CD4-positive, alpha-beta T cell treated with Interleukin-15 for 1 hour (primary cell): ENCODE measurements around the gene ANKRD6.
"Not testable (repeated sequence)": the region's sequence is repeated elsewhere in the genome, so short reads cannot be mapped to it uniquely, and the experiment has no call there.

ENCODE experiments used
- DNase-seq: peaks from one replicate; pipeline ENCODE4 v3.0.0-alpha.2; 2020

ANKRD6 gene

DNA sequence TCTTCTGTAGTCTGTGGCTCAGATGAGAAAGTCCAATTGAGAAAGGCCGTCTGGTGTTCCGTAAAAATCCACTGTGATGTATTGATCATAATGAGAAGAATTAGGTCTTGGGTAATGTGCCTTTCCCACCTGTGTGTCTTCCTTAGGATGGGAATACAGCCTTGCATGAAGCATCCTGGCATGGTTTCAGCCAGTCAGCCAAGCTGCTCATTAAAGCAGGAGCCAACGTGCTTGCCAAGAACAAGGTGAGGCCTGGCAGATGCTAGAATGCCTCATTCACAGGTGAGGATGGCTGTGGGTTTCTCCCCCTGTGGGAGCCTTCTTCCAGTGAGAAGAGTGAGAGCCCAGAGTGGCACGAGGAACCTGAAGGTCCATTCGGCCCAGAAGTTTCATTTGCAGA lies 172.9 kb downstream of the ANKRD6 start:
- no peak for DNase-seq

DNA sequence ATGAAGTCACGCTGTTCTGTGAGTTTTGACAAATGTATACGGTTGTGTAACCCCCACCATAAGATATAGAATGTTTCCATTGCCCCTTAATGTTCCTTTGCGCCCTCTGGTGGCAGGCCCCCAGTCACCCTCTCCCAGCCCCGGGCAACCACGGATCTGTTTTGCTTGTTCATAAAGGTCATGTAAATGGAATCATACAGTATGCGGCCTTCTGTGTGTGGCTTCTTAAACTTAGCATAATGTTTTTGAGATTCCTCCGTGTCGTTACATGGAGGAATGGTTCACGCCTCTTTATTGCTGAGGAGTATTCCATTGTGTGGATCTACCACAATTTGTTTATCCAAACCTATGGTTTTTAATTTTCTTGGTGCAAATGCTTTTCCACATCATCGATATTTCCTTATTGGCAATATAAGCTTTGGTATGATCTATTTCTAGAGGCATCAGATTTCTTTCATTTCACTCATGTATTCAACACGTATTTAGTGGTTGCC lies 177.2 kb downstream of the ANKRD6 start:
- peak; percentile 71 for DNase-seq

DNA sequence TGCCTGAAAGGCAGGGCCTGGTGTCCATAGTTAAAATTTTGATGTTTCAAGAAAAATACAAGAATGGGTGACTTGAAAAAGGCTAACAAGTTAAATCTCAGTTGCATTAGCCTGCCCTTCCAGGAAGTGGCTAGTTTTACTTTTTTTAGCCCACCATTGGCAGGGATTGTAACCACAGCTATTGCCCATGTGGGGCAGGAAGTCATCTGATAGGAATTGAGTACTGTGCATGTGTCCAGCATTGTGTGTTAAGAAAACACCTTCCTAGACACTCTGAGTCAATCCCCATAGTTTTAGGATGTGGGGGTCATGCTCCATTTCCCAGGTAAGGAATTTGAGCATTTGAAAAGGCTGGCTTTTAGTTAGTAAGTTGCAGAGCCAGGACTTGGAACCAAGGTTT lies 178.7 kb downstream of the ANKRD6 start:
- no peak for DNase-seq

DNA sequence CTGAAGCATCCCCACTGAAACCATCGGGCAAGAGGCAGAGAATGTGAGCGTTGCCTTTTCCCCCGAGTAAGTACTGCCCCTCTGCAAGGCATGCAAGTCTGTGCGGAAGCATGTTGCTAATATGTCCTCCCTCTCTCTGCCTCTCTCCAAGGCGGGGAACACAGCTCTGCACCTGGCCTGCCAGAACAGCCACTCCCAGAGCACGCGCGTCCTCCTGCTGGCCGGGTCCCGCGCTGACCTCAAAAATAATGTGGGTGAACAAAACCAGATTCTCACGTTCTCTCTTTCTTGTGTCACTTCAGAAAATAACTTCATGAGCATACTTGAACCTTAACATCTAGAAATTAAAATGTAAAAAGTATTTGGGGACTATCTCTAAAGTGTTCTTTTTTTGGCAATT lies 179.2 kb downstream of the ANKRD6 start:
- DNase-seq: no peak

DNA sequence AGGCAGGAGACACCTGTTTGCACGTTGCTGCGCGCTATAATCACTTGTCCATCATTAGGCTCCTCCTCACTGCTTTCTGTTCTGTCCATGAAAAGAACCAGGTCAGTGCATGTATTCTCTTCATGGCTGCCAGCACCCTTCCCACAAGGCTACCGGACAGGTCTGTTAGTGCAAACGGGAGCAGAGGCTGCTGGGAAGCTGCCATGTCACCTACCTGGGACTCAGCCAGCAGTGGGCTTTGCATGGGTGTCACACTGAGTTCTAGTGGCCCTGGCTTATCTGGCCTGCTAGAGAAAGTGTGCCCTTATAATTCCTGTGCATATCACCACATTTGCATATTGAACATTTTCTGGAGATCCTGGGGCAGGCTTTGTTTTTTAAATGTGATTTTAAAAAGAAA lies 180.8 kb downstream of the ANKRD6 start:
- DNase-seq: no peak

DNA sequence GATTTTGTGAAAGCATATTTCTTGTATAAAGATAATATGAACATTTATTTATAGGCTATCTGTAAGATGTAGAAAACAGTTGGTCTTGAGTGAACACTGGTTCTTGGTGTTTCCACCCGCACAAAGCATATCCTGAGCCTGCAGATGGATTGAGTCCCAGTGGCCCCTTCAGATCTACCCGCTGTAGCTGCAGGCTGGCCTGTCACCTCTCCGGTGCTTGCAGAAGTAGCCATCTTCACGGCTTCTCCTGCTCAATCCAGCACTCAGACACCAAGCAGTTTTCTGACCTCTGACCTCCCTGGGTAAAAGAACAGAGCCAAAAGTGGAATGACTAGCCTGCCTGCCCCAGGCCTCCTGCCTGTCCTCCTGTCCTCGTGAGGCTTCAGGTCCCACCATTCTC lies 182.9 kb downstream of the ANKRD6 start:
- no peak for DNase-seq

DNA sequence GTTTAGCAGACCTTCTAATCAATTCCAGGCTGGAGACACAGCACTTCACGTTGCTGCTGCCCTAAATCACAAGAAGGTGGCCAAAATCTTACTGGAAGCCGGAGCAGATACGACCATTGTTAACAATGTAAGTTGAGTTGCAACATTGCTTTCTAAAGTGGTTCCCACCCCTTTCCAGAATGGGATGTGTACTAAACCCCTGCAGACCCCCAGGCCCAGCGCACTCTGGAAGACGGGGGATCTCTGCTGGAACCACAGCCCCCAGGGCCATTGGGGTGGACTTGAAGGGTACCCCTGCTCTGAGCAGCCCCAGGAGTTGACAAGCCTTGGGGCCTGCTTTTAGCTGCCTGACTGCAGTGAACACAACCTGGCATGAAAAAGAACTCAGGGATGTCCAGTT lies 183.6 kb downstream of the ANKRD6 start:
- DNase-seq: no peak

DNA sequence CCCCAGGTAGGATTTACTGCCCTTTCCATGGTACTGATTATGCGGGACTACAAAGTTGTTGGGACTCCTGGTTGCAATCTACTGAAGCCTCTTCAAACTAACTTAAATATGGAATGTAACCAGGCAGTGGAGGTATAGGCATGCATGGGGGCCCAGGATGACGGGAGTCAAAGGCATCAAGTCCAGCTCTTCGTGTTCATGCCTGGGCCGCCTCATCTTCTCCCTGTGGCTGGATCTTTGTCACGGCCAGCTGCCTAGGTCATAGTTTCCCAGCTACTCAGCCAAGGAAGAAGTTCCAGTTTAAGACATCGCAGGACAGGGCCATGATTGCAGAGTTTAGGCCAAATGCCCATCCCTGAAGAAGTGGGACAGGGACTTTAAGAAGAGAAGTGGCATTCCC lies 185.1 kb downstream of the ANKRD6 start:
- no peak for DNase-seq

DNA sequence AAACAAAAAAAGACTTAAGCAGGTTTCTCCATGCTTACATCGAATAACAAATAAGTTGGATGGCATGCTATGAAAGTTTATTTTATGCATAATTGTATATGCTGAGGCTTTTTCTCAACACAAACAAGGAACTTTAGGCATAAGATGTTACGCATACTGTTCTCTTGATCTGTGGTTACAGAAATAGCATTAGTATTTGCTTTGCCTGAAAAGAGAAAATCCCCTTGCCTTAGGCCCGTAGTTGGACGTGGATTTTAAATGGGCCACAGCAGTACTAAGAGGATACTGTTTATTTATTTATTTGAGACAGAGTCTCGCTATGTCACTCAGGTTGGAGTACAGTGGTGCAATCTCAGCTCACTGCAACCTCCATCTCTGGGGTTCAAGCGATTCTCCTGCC lies 186.6 kb downstream of the ANKRD6 start:
- DNase-seq: no peak

DNA sequence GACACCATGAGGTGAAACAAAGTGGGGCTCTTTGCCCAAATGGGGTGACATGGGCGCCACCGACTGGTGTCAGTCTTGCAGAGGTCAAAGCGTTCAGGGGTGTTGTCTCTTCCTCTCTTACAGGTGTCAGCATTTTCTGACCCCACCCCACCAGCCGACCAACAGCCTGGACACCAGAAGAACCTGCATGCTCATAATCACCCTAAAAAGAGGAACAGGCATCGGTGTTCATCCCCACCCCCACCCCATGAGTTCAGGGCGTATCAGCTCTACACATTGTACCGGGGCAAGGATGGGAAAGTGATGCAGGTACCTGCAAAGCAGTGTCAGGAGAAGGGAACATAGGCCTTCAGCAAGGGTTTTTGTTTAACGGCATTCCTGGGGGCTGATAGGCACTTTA lies 190.8 kb downstream of the ANKRD6 start:
- no peak for DNase-seq

DNA sequence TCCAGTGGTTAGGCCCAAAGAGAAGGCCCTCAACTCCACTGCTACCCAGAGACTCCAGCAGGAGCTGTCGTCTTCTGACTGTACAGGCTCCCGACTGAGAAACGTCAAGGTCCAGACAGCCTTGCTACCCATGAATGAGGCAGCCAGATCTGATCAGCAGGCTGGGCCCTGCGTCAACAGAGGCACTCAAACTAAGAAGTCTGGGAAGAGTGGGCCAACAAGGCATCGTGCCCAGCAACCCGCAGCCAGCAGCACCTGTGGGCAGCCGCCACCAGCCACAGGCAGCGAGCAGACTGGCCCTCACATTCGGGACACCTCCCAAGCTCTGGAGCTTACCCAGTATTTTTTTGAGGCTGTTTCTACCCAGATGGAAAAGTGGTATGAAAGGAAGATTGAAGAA lies 197.5 kb downstream of the ANKRD6 start:
- DNase-seq: no peak

DNA sequence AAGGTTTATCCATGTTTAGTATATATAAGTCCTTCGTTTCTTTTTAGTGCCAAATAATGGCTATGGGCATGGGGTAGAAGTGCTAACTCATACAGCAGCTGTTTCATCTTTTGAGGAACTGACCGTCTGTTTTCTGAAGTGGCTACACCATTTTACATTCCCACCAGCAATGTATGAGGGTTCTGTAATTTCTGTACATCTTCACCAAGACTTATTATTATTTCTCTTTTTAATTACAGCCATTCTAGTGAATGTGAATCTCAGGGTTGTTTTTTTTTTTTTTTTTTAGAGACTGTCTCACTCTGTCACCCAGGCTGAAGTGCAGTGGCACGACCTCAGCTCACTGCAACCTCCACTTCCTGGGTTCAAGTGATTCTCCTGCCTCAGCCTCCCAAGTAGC lies 203.5 kb downstream of the ANKRD6 start:
- DNase-seq: not testable (repeated sequence)

DNA sequence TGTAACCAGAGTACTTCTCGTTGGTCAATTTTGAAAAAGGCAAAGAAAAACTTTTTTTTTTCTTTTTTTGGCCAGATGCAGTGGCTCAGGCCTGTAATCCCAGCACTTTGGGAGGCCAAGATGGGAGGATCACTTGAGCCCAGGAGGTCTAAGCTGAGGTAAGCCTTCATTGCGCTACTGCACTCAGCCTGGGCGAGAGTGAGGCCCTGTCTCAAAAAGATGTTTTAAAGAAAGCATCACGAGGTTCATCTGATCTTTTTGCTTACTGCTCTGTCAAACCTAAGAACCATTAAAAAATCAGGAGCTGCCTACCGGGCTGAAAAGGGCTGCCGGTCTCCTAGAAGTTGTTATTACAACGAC lies 205.0 kb downstream of the ANKRD6 start:
- no peak for DNase-seq

DNA sequence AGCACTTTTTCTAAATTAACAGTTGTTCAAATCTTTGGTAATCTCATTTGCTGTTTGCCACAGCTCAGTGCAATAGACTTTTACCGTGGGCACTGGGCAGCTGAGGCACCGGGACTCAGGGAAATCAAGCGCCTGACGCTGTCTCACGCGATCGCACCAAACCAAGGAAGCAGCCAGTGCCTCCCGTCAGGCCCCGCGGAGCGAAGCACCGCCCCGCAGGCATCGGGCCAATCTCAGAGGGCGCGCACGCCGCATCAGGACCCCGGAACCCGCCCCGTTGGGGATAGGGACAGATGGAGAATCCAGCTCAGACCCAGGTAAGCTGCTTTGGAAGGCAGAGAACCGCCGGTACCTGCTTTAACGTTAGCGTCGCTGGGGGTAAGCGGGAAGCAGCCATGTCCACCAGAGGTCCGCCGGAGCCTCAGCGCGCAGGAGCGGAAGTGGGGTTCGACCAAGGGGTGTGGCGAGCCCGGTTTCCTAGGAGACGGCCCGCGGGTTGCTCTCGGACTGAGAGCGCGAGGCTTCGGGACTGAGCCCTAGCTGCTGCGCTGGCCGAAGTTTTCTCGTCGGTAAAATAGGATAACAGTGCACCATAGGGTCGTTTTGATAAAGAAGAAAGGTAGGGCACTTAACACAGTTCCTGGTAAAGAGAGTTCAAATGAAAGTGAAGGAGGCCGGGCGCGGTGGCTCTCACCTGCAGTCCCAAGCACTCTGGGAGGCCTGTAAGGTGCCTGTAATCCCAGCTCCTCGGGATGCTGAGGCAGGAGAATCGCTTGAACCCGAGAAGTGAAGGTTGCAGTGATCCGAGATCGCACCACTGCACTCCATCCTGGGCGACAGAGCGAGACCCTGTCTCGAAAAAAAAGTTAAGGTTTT lies 205.6 kb downstream of the ANKRD6 start, which contains the start of gene LYRM2:
LYRM2 (minus strand) TSS at position 428 of the 876 bp plus-strand sequence; CDS start at position 397, 31 bp downstream.
- DNase-seq: peak; percentile 89

DNA sequence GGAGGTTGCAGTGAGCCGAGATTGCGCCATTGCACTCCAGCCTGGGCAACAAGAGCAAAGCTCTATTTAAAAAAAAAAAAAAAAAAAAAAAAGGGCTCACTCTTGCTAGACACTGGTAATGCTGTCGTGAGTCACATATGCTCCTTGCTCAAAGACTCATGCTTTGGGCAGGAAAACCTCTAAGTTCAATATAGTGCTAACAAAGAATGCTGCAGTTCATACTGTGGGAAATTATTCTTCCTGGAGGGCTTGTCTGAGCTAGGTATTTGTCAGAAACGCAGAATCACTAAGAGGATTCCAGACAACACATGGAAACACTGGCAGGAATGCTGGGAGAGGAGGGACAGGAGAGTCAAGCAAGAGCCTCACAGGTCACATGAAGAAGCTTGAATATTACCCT lies 207.9 kb downstream of the ANKRD6 start:
- no peak for DNase-seq

DNA sequence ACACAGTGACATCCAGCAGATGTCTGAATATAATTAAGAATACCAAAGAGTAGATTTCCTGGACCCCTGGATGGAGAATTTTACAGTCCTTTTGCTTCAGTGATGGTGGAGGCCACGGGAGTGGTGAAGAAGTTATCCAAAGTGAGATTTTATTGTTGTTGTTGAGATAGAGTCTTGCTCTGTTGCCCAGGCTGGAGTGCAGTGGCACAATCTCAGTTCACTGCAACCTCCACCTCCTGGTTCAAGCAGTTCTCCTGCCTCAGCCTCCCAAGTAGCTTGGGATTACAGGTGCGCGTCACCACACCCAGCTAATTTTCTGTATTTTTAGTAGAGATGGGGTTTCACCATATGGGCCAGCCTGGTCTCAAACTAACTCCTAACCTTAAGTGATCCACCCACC lies 208.6 kb downstream of the ANKRD6 start:
- not testable (repeated sequence) for DNase-seq

DNA sequence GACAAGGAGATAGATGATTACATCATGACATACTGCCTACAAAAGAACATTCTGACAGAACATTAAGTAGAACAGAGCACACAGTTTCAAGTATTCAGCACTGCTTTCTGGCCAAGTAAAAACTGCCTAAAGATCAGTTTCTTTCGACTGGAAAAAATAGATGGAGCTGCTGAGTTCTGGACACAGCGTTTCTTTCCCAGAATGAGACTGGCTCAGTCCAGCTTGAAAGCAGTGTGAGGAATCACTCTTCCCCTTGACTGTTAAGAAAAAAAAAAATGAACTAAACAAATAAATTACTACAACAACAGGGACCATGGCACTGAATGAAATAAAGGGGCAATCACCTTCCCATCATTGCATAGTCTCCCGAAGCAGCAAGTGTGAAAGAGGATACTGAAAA lies 210.0 kb downstream of the ANKRD6 start:
- DNase-seq: no peak

DNA sequence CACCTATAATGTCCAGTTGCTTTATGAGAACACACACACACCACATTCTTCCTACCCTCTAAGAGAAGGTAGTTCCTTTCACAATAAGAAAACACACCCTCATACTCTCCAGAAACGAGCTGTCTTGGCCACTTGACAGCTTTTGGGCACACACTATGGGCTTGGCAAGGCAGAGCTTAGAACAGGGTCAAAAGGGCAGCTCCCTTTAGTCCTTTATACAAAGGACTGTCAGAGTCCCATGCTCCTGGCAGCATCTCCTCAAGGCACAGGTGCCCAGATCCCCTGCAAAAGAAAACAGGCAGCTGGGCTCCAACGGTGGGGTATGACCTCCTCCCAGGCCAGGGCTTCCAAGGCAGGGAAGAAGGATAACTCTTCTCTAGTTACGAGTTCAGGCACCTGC lies 210.5 kb downstream of the ANKRD6 start:
- DNase-seq: no peak

DNA sequence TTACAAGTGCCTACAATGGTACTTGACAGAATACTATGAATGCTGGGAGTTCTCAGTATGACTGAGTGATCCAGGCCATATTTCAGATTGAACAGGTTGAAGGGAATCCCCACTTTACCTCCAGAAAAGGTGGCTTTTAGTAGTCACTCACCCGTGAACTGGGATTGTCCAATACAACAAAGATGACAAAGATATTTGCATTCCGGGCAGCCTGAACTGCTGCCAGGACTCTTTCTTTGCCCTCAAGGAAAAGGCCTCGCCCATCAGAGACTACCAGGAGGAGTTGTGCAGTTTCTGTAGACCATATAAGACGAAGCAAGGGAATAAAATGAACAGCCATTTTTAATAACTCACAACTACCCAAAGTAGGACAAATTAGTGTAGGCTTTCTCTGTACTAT lies 211.9 kb downstream of the ANKRD6 start:
- no peak for DNase-seq

DNA sequence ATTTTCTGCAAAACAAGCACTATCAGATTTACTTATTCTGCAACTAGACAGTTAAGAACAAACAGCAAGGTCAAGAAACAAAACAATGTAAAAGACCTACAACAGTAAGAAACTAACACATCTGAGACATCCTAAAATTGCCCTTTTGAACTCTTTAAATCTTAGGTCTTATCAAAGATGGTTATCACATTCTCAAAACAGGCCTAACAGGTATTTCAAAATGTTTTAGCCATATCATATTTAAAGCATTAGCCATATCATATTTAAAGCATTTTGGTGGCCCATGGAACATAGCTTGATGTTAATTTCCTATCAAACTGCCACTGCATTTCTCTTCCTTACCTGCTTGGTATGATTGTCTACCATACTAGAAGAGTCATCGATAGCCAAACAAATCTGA lies 216.7 kb downstream of the ANKRD6 start:
- no peak for DNase-seq

DNA sequence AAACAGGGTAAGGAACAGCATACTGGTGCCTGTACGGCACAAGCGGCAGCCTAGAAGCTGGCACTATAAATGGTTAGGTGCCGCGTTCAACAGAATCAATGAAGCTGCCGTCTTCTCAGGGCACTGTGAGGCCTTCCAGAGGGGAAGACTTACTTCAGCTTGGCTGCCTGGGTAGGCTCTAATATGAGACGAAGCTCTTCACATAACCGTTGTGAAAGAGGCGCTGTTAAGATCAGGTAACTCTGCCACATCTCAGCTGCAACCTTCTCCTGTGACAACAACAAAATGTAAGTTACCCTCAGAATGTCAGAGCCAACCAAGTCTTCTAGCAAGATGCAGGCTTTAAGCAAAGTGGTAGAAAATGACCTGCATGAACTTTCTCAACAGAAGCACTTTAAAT lies 217.6 kb downstream of the ANKRD6 start:
- no peak for DNase-seq

DNA sequence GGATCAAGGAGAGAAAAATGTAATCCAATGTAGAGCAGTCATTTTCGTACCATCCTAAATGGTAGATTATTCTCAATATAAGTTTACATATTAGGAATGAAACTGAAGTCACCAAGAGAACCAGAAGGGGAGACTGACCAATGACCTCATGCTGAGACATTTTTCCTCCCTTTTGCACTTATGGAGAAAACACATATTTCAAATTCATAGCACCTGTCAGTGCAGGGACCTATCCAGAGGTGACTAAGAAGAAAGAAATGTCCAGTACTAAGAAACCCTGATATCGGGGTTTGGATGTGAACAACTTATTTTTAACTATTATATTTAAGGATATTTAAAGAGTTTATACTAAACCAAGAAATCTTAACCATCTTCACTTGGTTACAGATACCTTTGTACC lies 222.2 kb downstream of the ANKRD6 start:
- DNase-seq: no peak

DNA sequence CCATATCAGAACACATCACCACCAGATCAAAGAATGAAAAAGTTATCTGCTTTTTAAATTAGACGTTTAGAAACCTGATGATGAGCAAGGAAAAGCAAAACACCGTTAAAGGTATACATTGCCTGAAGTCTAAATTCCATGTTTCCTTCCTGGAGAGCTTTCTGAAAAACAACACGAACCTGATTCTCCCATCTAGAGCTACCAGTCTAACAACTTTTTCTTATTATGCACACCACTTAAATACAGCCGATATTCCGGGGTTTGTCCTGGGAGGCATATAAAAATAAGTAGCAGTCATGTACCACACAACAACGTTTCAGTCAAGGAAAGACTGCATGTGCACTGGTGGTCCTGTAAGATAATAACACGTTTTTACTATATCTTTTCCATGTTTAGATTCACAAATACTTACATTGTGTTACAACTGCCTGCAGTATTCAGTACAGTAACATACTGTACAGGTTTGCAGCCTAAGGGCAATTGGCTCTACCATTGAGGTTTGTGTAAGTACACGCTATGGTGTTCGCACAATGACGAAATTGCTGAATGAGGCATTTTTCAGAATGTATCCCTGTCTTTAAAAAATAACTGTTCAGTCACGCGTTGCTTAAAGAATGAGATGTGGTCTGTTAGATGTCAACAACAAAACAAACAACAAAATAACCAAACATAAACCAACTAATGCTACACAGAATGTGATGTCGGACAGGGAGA lies 224.7 kb downstream of the ANKRD6 start:
- DNase-seq: no peak

DNA sequence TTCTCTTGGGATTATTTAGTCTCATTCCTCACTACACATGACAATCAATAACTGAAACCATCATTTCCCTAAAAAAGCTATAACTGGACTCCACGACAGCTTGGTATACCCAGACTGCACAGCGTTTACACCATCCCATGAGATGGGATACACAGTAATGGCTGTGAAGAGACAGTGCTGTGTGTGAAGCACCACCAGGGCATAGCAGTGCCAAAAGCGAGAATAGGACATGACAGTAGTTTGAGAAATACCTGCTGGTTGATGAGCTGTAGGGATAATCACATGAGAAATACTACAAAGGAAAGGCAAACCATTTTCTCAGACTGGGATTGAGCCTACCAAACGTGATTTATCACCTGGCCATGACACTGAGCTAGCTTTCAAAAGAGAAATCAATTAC lies 228.0 kb downstream of the ANKRD6 start:
- no peak for DNase-seq
